Measurements from ENCODE around the gene TPSAB1. TPM values are rescaled to one million over a fixed set of nuclear protein-coding genes. Genes with fewer than 3 reads are reported as not detected.

TPSAB1 gene
- total RNA-seq, 1 experiment from 2014 or later: not detected

- Histone ChIP-seq H3K4me3 (no peak overlapping the region), H3K36me3 (no peaks in the 10 kb centered on the region), H3K9me3 (replicated peaks) (no peaks in the 10 kb centered on the region), H3K27me3 (replicated peaks) (peaks cover 60% of the 10 kb centered on the region), H3K4me1 (replicated peaks) (no peaks in the 10 kb centered on the region), H3K27ac (no peak overlapping the region)
- DNase-seq (ENCODE audit: low read depth in 1 of 2, low spot score in 2 of 2): no peak
These were observed 24.8 kb upstream of the TPSAB1 start for GRCh38 chr16:1215574-1216295.

- DNase-seq (ENCODE audit: low read depth in 1 of 2, low spot score in 2 of 2): no peak
- H3K36me3 ChIP-seq: no peaks in the 10 kb centered on the region
- H3K4me1 ChIP-seq (replicated peaks): no peaks in the 10 kb centered on the region
These were observed 24.2 kb upstream of the TPSAB1 start for GRCh38 chr16:1216296-1216619.

GRCh38 chr16:1216681-1217400 lies 23.7 kb upstream of the TPSAB1 start:
- H3K27ac ChIP-seq: no peak overlapping the region
- H3K4me3 ChIP-seq: no peak overlapping the region
- no peak for DNase-seq (ENCODE audit: low read depth in 1 of 2, low spot score in 2 of 2)
- no peaks in the 10 kb centered on the region for H3K9me3 ChIP-seq (replicated peaks)
- no peaks in the 10 kb centered on the region for H3K36me3 ChIP-seq
- H3K4me1 ChIP-seq (replicated peaks): no peaks in the 10 kb centered on the region
- peaks cover 66% of the 10 kb centered on the region for H3K27me3 ChIP-seq (replicated peaks)

More at GRCh38 chr16:1216296-1216619, 24.2 kb upstream of the TPSAB1 start:
- H3K4me3 ChIP-seq: no peak overlapping the region
- H3K27ac ChIP-seq: no peak overlapping the region
- peaks cover 64% of the 10 kb centered on the region for H3K27me3 ChIP-seq (replicated peaks)
- H3K9me3 ChIP-seq (replicated peaks): no peaks in the 10 kb centered on the region

DNA sequence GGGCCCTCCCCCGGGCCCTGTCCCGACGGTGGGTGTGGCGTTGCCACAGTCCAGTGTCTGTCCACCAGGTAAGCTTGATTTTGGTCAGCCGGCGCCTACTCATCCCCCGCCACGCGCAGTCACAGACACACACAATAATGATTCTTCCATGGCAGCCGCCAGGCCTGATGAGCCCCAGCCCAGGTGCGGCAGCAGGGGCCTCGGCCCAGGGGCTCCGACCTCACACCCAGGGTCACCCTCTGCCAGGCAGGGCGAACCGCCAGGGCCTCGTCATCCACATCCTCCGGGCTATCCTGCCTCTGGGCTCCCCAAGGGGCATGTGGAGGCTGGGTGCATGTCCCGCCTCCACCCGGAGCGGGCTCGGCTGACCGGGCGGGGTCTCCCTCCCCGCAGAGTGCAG lies 23.0 kb upstream of the TPSAB1 start:
- Histone ChIP-seq H3K27ac (no peak overlapping the region), H3K9me3 (replicated peaks) (no peaks in the 10 kb centered on the region), H3K27me3 (replicated peaks) (peaks cover 73% of the 10 kb centered on the region), H3K4me1 (replicated peaks) (no peaks in the 10 kb centered on the region), H3K4me3 (no peak overlapping the region), H3K36me3 (no peaks in the 10 kb centered on the region)
- no peak for DNase-seq (ENCODE audit: low read depth in 1 of 2, low spot score in 2 of 2)

GRCh38 chr16:1218061-1218929 lies 22.2 kb upstream of the TPSAB1 start:
- H3K9me3 ChIP-seq (replicated peaks): no peaks in the 10 kb centered on the region
- H3K27ac ChIP-seq: no peak overlapping the region
- H3K4me1 ChIP-seq (replicated peaks): no peaks in the 10 kb centered on the region
- H3K27me3 ChIP-seq (replicated peaks): peaks cover 81% of the 10 kb centered on the region
- DNase-seq (ENCODE audit: low read depth in 1 of 2, low spot score in 2 of 2): no peak
- H3K4me3 ChIP-seq: no peak overlapping the region
- no peaks in the 10 kb centered on the region for H3K36me3 ChIP-seq

GRCh38 chr16:1218930-1219611 lies 21.4 kb upstream of the TPSAB1 start:
- H3K4me3 ChIP-seq: no peak overlapping the region
- peaks cover 87% of the 10 kb centered on the region for H3K27me3 ChIP-seq (replicated peaks)
- DNase-seq (ENCODE audit: low read depth in 1 of 2, low spot score in 2 of 2): no peak
- H3K36me3 ChIP-seq: no peaks in the 10 kb centered on the region
- no peaks in the 10 kb centered on the region for H3K9me3 ChIP-seq (replicated peaks)
- no peak overlapping the region for H3K27ac ChIP-seq
- H3K4me1 ChIP-seq (replicated peaks): no peaks in the 10 kb centered on the region

- Histone ChIP-seq H3K9me3 (replicated peaks) (no peaks in the 10 kb centered on the region), H3K36me3 (no peaks in the 10 kb centered on the region), H3K27me3 (replicated peaks) (peaks cover 85% of the 10 kb centered on the region), H3K4me3 (no peak overlapping the region), H3K27ac (no peak overlapping the region), H3K4me1 (replicated peaks) (no peaks in the 10 kb centered on the region)
- no peak for DNase-seq (ENCODE audit: low read depth in 1 of 2, low spot score in 2 of 2)
These were observed 20.3 kb upstream of the TPSAB1 start for GRCh38 chr16:1220098-1220728.

GRCh38 chr16:1220841-1221627 lies 19.5 kb upstream of the TPSAB1 start:
- Histone ChIP-seq H3K27me3 (replicated peaks) (peaks cover 83% of the 10 kb centered on the region), H3K27ac (no peak overlapping the region), H3K9me3 (replicated peaks) (no peaks in the 10 kb centered on the region), H3K4me1 (replicated peaks) (no peaks in the 10 kb centered on the region), H3K36me3 (no peaks in the 10 kb centered on the region), H3K4me3 (no peak overlapping the region)
- no peak for DNase-seq (ENCODE audit: low read depth in 1 of 2, low spot score in 2 of 2)

- H3K4me1 ChIP-seq (replicated peaks): no peaks in the 10 kb centered on the region
- H3K4me3 ChIP-seq: no peak overlapping the region
- no peak overlapping the region for H3K27ac ChIP-seq
- no peak for DNase-seq (ENCODE audit: low read depth in 1 of 2, low spot score in 2 of 2)
- no peaks in the 10 kb centered on the region for H3K9me3 ChIP-seq (replicated peaks)
- no peaks in the 10 kb centered on the region for H3K36me3 ChIP-seq
- H3K27me3 ChIP-seq (replicated peaks): peaks cover 76% of the 10 kb centered on the region
These were observed 18.6 kb upstream of the TPSAB1 start for GRCh38 chr16:1221628-1222552.

DNA sequence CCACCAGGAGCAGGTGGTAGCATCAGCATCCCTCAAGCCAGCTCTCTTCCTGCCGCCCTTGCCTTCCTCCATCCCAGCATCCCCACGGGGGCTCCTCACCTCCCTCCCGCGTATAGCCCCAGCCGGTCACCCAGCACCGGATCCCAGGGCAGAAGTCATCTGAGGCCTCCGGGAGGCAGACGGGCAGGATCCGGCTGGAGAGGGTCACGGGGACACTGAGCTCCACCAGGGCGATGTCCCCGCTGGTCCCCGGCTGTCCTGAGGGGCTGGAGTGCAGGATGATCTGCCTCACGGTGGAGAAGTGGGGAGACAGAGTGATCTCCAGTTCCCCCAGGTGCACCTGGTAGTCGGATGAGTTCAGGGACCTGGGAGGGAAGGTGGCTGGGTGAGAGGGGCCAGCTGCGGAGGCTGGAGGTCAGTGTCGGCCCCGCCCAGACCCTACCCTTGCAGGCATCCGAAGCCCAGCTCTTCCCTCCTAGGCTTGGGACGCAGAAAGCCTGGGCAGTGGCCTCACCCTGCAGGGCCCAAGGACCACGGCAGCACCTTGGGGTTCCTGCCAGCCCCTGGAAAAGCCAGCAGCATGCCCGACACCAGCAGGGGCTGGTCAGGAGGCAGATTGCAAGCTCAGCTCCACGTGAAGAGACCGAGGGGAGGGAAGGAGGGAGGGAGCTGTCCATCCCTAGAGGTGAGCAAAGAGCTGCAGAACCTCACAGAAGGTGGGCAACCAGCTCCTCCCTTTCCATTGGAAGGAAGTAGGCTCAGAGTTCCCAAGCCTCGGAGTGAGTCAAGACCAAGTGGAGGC lies 17.8 kb upstream of the TPSAB1 start:
- Histone ChIP-seq H3K9me3 (replicated peaks) (no peaks in the 10 kb centered on the region), H3K36me3 (no peaks in the 10 kb centered on the region), H3K4me1 (replicated peaks) (no peaks in the 10 kb centered on the region), H3K4me3 (no peak overlapping the region), H3K27ac (no peak overlapping the region), H3K27me3 (replicated peaks) (peaks cover 68% of the 10 kb centered on the region)
- DNase-seq (ENCODE audit: low read depth in 1 of 2, low spot score in 2 of 2): no peak
